GM12874 (cell line): ENCODE results near the gene TCL1A.
A peak's percentile ranks its signal among the peaks of the same experiment; 100 is the strongest.

Experiments
- TF ChIP-seq, protein P1 (sequence below): IDR thresholded peaks from 2 replicates; pipeline ENCODE4 v1.5.1; 2011; ENCODE audit warnings: low read depth, mild to moderate bottlenecking, control low read depth, low read length, moderate library complexity; ENCODE audit not compliant: insufficient read depth

The TCL1A gene, protein sequence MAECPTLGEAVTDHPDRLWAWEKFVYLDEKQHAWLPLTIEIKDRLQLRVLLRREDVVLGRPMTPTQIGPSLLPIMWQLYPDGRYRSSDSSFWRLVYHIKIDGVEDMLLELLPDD

DNA sequence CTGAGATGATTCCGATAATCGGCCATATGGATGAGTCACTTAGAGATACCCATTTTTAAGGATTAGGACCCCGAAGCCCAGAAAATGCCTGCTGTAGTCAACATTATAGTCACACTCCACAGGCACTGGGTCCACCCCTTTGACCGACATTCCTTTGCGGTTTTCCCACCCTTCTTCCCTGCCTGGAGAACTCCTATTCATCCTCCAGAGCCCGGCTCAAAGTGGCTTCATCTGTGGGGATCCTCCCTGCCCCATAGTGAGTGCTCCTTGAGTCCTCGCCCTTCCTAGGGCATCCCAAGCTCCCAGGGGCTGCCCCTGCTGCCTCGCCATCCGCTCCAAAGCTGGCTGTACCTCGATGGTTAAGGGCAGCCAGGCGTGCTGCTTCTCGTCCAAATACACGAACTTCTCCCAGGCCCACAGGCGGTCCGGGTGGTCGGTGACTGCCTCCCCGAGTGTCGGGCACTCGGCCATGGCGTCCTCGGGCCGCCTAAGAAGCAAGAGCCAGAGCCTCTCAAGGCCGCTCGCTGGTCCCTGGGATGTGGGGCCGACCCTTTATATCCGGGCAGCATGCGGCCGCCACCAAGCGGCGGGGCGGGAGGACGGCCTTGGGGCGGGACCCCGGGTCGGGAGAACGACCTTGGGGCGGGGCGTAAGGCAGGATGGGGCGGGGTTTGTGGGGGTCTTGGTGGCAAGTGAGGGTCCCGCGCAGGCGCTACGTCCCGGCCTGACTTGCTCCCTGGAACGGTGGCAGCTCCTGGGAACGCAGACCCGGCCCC, at the start of gene TCL1A:
TSS of gene TCL1A (minus strand) at position 530 of the 776 bp plus-strand sequence. CDS start at position 471, 59 bp downstream.
- TF ChIP-seq, protein P1, sequence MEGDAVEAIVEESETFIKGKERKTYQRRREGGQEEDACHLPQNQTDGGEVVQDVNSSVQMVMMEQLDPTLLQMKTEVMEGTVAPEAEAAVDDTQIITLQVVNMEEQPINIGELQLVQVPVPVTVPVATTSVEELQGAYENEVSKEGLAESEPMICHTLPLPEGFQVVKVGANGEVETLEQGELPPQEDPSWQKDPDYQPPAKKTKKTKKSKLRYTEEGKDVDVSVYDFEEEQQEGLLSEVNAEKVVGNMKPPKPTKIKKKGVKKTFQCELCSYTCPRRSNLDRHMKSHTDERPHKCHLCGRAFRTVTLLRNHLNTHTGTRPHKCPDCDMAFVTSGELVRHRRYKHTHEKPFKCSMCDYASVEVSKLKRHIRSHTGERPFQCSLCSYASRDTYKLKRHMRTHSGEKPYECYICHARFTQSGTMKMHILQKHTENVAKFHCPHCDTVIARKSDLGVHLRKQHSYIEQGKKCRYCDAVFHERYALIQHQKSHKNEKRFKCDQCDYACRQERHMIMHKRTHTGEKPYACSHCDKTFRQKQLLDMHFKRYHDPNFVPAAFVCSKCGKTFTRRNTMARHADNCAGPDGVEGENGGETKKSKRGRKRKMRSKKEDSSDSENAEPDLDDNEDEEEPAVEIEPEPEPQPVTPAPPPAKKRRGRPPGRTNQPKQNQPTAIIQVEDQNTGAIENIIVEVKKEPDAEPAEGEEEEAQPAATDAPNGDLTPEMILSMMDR, result peak; percentile 61

DNA sequence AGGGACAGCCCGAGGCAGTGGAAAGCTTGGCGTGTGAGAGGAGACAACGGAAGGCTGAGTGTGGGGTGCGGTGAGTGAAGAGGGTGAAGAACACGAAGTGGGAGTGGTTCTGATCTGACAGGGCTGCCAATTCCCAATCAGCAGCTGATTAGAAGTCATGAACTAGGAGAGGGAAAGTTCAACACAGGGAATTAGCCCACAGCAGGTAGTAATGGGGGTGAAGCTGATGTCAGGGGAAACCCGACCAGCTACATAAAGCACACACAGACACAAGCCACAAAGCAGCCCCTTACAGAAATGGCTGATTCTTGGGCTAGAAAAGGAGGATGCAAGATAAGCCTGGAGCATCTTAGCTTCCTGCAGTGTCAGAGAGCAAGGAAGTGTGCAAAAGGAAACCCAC, 47.5 kb upstream of the TCL1A start:
- TF ChIP-seq, protein P1, result no peak

DNA sequence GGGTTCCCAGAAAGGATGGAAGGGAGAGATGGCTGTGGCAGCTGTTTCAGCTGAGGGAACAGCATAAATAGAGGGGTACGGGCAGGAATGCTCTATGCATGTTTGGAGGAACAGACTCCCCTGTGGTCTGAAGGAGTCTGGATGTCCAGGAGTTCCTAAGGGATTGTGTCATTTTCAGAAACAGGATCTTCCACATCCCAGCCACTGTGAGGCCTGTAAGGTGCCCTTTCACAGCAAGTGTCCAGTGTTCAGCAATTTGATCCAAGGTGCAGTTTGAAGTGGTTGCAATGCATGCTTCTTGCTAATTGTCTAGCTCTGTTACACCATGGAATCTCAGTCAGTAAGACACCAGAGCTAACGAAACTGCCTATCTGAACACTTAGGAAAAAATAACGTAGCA, 46.7 kb upstream of the TCL1A start:
- TF ChIP-seq, protein P1, result no peak

DNA sequence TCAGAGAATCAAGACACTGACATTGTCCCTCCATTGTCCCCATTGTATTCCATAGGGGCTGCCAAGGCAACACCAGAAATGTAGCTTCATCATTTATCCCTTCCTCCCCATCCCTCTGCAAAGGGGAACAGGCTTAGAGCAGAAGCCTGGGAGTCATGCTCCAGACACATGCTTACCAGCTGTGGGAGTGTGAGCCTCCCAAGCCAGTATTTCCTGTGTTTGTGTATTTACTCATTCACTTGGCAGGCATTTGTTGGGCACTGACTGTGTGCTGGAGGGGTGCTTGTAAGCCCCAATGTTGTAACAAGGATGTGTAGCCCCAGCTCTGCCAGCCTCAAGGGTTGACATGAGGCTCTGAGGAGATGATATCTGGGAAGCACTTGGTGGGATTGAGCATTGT, 46.0 kb upstream of the TCL1A start:
- TF ChIP-seq, protein P1, result no peak

DNA sequence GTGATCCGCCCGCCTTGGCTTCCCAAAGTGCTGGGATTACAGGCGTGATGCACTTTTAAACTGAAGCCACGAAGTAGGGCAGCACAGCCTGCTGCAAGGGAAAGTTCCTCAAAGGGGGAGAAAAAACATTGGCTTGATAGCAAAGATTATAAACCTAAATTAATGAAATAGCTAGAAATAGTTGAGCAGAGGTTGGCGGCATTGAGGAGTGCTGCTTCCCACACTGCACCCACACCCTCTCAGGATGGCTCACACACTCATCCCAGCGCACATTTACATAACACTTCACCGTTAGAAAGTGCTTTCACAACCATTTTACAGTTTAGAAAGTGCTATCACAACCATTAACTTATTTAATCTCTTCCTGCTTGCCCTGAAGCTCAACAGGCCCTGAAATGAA, 44.4 kb upstream of the TCL1A start:
- TF ChIP-seq, protein P1, result no peak

DNA sequence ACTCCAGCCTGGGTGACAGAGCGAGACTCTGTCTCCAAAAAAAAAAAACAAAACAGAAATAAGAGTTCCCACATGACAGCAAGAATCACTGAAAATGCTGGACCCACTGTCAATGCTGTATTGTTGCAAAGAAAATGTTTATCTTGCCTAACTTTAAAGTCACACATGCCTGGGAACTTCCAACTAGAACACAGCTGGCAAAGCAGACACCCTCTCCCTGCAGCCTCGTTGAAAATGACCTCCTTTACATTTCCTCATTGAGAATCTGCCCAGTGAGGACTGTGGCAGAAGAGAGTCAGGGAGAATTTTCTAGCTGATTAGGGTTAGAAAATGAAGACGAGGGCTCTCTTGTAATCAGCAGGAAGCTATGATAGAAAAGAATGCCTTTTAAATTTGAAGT, 42.8 kb upstream of the TCL1A start:
- TF ChIP-seq, protein P1, result no peak

DNA sequence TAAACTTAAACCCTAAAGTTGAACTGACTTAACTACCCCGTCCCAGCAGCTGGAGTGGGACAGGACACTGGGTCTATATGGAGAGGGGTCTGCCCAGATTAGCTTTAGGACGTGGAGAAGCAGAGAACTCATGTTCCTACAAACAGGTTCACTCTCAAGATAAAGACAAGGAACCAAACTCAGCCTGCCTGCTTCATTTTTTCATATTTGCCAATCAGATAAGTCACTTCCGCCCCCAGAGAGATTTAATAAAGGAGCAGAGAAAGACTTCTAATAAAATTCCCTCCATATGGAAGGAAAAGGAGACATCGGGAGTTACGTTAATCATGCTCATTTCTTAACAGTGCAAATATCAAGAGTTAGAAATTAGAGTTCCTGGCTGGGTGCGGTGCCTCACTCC, 42.2 kb upstream of the TCL1A start:
- TF ChIP-seq, protein P1, result no peak
